Suprapubic skin (tissue), 4 donors: ENCODE results near the gene PNRC2. TPM values are rescaled to one million over a fixed set of nuclear protein-coding genes. Genes with fewer than 3 reads are reported as not detected.
A peak's percentile ranks its signal among the peaks of the same experiment; 100 is the strongest.

Experiments used
- DNase-seq, 2 donors: peaks; one replicate each; pipeline ENCODE4 v3.0.0-alpha.2; 2019; ENCODE audit warnings: low spot score in 2 of 2
- H3K27ac ChIP-seq: fragments of 200-600 bp; sonication (generic); one replicate; pipeline ENCODE4 v1.5.1; 2019
- H3K27me3 ChIP-seq: fragments of 200-600 bp; sonication (generic); one replicate; pipeline ENCODE4 v1.5.1; 2019
- H3K36me3 ChIP-seq: fragments of 200-600 bp; sonication (generic); one replicate; pipeline ENCODE4 v1.5.1; 2019
- H3K4me1 ChIP-seq: fragments of 200-600 bp; sonication (generic); one replicate; pipeline ENCODE4 v1.5.1; 2019
- H3K4me3 ChIP-seq: fragments of 200-600 bp; sonication (generic); one replicate; pipeline ENCODE4 v1.5.1; 2019; ENCODE audit warnings: mild to moderate bottlenecking
- H3K9me3 ChIP-seq: fragments of 200-600 bp; sonication (generic); one replicate; pipeline ENCODE4 v1.5.1; 2019
- EP300 ChIP-seq: sonication (generic); formaldehyde crosslinking; IDR thresholded peaks from one replicate; pipeline ENCODE4 v1.6.1; 2017; ENCODE audit warnings: antibody characterized with exemption
- POLR2A ChIP-seq, 2 donors: fragments of 450-650 bp; IDR thresholded peaks; one replicate each; pipeline ENCODE4 v1.6.1; 2017; ENCODE audit warnings: antibody characterized with exemption in 2 of 2, mild to moderate bottlenecking in 2 of 2, moderate library complexity in 2 of 2
- POLR2AphosphoS5 ChIP-seq, 3 donors: sonication (generic); formaldehyde crosslinking; IDR thresholded peaks; one replicate each; pipeline ENCODE4 v1.6.1; 2017; ENCODE audit warnings: antibody characterized with exemption in 3 of 3
- WGBS: methylation state at CpG from one replicate; pipeline ENCODE4 v1.1.5; 2018; 5-methylcytosine and 5-hydroxymethylcytosine counted together
- total RNA-seq, 4 donors: library from RNA; depleted of rRNA; stranded (reverse); fragments of >200 nt; gene quantifications; one replicate each; pipeline ENCODE4 v1.1.0, GENCODE V29; 2016
- TF ChIP-seq, protein P1 (sequence below), 2 donors: fragments of 200-600 bp in 1 of 2; fragments of 450-650 bp in 1 of 2; sonication (generic) in 1 of 2; IDR thresholded peaks; one replicate each; pipeline ENCODE4 v1.5.1; 2016 to 2019; ENCODE audit warnings: antibody characterized with exemption in 2 of 2, mild to moderate bottlenecking in 1 of 2, moderate library complexity in 1 of 2

The PNRC2 gene
- total RNA-seq, 4 donors from 2014 or later, result 80.4 to 101 (median 87.9) TPM

DNA sequence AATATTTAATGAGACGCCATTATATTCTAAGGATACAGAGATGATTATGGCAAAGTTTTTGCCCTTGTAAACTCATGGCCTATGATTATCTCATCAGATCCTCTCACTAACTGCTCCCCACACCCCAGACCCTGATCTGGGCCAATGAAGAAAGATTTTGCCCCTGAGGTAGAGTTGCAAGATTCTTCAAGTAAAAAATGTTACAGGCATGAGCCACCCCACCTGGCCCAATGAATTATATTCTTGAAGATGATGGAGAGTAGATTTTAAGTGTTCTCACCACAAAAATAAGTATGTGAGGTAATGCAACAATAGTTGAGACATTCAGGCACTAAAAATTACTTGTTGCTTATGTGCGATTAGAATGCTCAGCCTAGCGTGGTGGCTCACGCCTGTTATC lies 44.7 kb upstream of the PNRC2 start:
- Histone ChIP-seq H3K27ac (no peak overlapping the region), H3K27me3 (no peaks in the 10 kb centered on the region), H3K4me1 (peaks cover 2% of the 10 kb centered on the region), H3K4me3 (no peak overlapping the region), H3K9me3 (no peaks in the 10 kb centered on the region), H3K36me3 (no peaks in the 10 kb centered on the region)
- 92% methylated on average over 4 of the region's 4 CpGs for WGBS
- TF ChIP-seq, protein P1, sequence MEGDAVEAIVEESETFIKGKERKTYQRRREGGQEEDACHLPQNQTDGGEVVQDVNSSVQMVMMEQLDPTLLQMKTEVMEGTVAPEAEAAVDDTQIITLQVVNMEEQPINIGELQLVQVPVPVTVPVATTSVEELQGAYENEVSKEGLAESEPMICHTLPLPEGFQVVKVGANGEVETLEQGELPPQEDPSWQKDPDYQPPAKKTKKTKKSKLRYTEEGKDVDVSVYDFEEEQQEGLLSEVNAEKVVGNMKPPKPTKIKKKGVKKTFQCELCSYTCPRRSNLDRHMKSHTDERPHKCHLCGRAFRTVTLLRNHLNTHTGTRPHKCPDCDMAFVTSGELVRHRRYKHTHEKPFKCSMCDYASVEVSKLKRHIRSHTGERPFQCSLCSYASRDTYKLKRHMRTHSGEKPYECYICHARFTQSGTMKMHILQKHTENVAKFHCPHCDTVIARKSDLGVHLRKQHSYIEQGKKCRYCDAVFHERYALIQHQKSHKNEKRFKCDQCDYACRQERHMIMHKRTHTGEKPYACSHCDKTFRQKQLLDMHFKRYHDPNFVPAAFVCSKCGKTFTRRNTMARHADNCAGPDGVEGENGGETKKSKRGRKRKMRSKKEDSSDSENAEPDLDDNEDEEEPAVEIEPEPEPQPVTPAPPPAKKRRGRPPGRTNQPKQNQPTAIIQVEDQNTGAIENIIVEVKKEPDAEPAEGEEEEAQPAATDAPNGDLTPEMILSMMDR (IDR thresholded peaks at IDR 0.05), result no peak
- no peak for TF ChIP-seq POLR2A (IDR thresholded peaks at IDR 0.05)
- TF ChIP-seq EP300, result no peak
- TF ChIP-seq POLR2AphosphoS5 (IDR thresholded peaks at IDR 0.05), result no peak
- no peak for DNase-seq

DNA sequence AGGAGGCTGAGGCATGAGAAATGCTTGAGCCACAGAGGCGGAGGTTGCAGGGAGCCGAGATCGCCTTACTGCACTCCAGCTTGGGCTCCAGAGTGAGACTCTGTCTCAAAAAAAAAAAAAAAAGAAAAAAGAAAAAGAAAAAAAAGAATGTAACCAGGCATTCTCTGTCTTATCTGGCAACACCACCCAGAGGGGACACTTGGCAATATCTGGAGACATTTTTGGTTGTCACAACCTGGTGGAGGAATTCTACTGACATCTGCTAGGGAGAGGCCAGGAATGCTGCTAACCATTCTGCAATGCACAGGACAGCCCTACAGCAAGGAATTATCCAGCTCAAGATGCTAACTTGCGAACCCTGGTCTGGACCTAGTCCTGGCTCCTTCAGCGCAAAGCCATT lies 44.2 kb upstream of the PNRC2 start:
- no peaks in the 10 kb centered on the region for H3K36me3 ChIP-seq
- no peaks in the 10 kb centered on the region for H3K9me3 ChIP-seq
- no peak for DNase-seq
- no peak for TF ChIP-seq POLR2AphosphoS5 (IDR thresholded peaks at IDR 0.05)
- TF ChIP-seq, protein P1 (IDR thresholded peaks at IDR 0.05), result no peak
- TF ChIP-seq EP300, result no peak
- no peak for TF ChIP-seq POLR2A (IDR thresholded peaks at IDR 0.05)
- peaks cover 5% of the 10 kb centered on the region for H3K4me1 ChIP-seq
- no peak overlapping the region for H3K27ac ChIP-seq
- no peaks in the 10 kb centered on the region for H3K27me3 ChIP-seq
- 95% methylated on average over 5 of the region's 5 CpGs for WGBS
- no peak overlapping the region for H3K4me3 ChIP-seq

DNA sequence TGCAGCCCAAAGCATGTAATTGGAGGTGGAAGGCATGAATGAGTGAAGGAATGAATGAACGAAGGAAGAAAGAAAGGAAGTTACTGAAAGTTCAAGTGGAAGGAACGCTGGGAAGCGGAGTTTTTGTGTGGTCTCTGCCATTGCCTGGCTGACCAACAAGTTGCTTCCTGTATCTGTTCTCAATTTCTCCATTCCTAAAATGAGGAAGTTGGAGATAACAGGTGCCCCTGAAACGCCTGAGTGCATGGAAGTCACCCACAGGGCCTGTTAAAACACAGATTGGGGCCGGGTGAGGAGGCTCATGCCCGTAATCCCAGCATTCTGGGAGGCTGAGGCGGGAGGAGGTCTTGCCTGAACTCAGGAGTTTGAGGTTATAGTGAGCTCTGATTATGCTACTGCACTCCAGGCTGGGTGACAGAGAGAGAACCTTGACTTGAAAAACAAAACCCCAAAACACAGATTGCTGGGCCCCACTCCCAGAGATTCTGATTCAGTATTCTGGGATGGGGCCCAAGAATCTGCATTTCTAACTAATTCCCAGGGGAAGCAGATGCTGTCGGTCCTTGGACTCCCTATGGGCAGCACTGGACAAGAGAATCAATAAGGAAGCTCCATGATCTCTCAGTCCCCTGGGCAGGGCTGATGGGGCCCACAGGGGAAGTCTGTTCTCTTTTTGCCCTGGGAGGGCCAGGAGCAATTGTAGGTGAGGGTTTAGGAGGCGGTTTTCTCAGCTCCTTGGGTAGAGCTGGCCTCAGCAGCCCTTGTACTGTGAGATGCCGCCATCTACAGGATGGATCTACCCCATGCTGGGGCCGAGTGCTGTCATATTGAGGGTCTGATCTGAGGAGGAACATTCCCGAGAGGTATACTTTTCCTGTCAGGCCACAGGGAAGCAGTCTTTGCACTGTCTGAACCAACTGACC lies 43.2 kb upstream of the PNRC2 start:
- H3K27ac ChIP-seq, result no peak overlapping the region
- no peak for DNase-seq
- no peaks in the 10 kb centered on the region for H3K36me3 ChIP-seq
- no peaks in the 10 kb centered on the region for H3K27me3 ChIP-seq
- WGBS, result 58% methylated on average over 12 of the region's 12 CpGs
- no peak for TF ChIP-seq POLR2AphosphoS5 (IDR thresholded peaks at IDR 0.05)
- TF ChIP-seq, protein P1 (IDR thresholded peaks at IDR 0.05), result peak in 1 of 2 donors; percentile 41
- TF ChIP-seq POLR2A (IDR thresholded peaks at IDR 0.05), result no peak
- no peak for TF ChIP-seq EP300
- H3K4me1 ChIP-seq, result peaks cover 9% of the 10 kb centered on the region
- no peak overlapping the region for H3K4me3 ChIP-seq
- H3K9me3 ChIP-seq, result no peaks in the 10 kb centered on the region

DNA sequence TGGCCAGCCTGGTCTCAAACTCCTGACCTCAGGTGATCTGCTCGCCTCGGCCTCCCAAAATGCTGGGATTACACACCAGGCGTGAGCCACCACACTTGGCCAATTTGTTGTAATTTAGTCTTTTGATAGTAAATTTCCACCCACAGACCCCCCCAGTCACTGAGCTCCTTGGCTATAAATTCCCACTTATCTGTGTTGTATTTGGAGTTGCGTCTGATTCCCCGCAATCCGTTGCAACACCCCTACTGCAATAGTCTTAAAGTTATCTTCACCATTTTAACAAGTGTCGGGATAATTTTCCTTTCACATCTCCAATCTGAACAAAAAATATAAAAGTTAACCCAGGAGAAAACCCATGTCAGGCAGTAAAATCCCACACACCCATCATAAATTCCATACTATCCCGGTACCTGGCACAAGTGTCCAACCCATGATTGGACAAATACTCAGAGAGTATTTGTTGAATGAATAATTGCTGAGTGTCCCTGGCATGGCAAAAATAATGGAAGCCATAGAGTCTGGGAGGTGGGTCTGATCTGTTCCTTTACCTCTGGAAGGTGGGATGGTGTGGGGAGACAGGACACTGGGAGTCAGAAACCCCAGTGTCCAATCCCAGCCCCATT lies 37.2 kb upstream of the PNRC2 start:
- Histone ChIP-seq H3K4me1 (peaks cover 9% of the 10 kb centered on the region), H3K4me3 (no peak overlapping the region), H3K27ac (no peak overlapping the region), H3K27me3 (no peaks in the 10 kb centered on the region), H3K9me3 (no peaks in the 10 kb centered on the region), H3K36me3 (no peaks in the 10 kb centered on the region)
- WGBS, result 92% methylated on average over 8 of the region's 8 CpGs
- no peak for TF ChIP-seq POLR2A (IDR thresholded peaks at IDR 0.05)
- TF ChIP-seq, protein P1 (IDR thresholded peaks at IDR 0.05), result no peak
- no peak for TF ChIP-seq POLR2AphosphoS5 (IDR thresholded peaks at IDR 0.05)
- no peak for TF ChIP-seq EP300
- DNase-seq, result no peak
